SK-N-SH (cell line): ENCODE data around the gene USH1C. TPM values are rescaled to one million over a fixed set of nuclear protein-coding genes. Genes with fewer than 3 reads are reported as not detected.

ENCODE experiments used
- CTCF ChIA-PET: fragments of 300-600, 350-600 bp; formaldehyde crosslinking; extraction: SDS; loops from one replicate; lab custom pipeline; 2021; lab: Yijun Ruan, JAX
- POLR2A ChIA-PET: fragments of 350-600 bp; sonication (Branson Sonifier 250); formaldehyde crosslinking; extraction: SDS; loops from one replicate; lab custom pipeline; 2020; ENCODE audit warnings: antibody characterized with exemption, inconsistent platforms; lab: Yijun Ruan, JAX
- DNase-seq: peaks from one replicate; pipeline ENCODE4 v3.0.0; 2012
- H2AFZ ChIP-seq: fragments of 200-600 bp; sonication (generic); 2 replicates; pipeline ENCODE4 v1.8.1; 2016; ENCODE audit warnings: antibody characterized with exemption, mild to moderate bottlenecking, low read depth
- H3F3A ChIP-seq: fragments of 200-600 bp; sonication (generic); replicated peaks from 2 replicates; pipeline ENCODE3; 2016; ENCODE audit warnings: antibody characterized with exemption, mild to moderate bottlenecking; ENCODE audit not compliant: insufficient read depth
- H3K27ac ChIP-seq, 2 experiments: fragments of 200-500 bp in 1 of 2; fragments of 200-600 bp in 1 of 2; sonication (Bioruptor generic) in 1 of 2; sonication (generic), shearing (Covaris generic) in 1 of 2; 2 replicates each; pipeline versions ENCODE4 v1.5.1 to v1.6.1; 2014 to 2016; ENCODE audit warnings: low read depth in 2 of 2, inconsistent platforms in 1 of 2, low read length in 1 of 2, mild to moderate bottlenecking in 1 of 2, mixed read lengths in 1 of 2
- H3K27me3 ChIP-seq: fragments of 200-600 bp; sonication (generic), shearing (Covaris generic); 2 replicates; pipeline ENCODE4 v1.6.1; 2016; ENCODE audit warnings: mixed run types; ENCODE audit not compliant: insufficient read depth
- H3K36me3 ChIP-seq, 2 experiments: fragments of 200-500 bp in 1 of 2; fragments of 200-600 bp in 1 of 2; sonication (Bioruptor generic) in 1 of 2; sonication (generic) in 1 of 2; replicated peaks in 1 of 2; 2 replicates each; pipeline versions ENCODE3 to v1.5.1; 2014 to 2016; ENCODE audit warnings: low read length in 1 of 2, mild to moderate bottlenecking in 1 of 2; ENCODE audit not compliant: insufficient read depth in 2 of 2, control insufficient read depth in 1 of 2
- H3K4me1 ChIP-seq, 2 experiments: fragments of 200-500 bp in 1 of 2; fragments of 200-600 bp in 1 of 2; sonication (Bioruptor generic) in 1 of 2; sonication (generic), shearing (Covaris generic) in 1 of 2; 2 replicates each; pipeline versions ENCODE4 v1.5.1 to v1.6.1; 2014 to 2016; ENCODE audit warnings: low read depth in 1 of 2, low read length in 1 of 2, mixed run types in 1 of 2; ENCODE audit not compliant: insufficient read depth in 2 of 2, control insufficient read depth in 1 of 2
- H3K4me2 ChIP-seq: fragments of 200-600 bp; sonication (generic), shearing (Covaris generic); 2 replicates; pipeline ENCODE4 v1.6.1; 2017; ENCODE audit warnings: mixed run types
- H3K4me3 ChIP-seq, 2 experiments: fragments of 200-500 bp in 1 of 2; fragments of 200-600 bp in 1 of 2; sonication (Bioruptor generic) in 1 of 2; sonication (generic), shearing (Covaris generic) in 1 of 2; 2 replicates each; pipeline versions ENCODE4 v1.5.1 to v1.8.1; 2014 to 2016; ENCODE audit warnings: low read depth in 2 of 2, inconsistent platforms in 1 of 2, low read length in 1 of 2, mild to moderate bottlenecking in 1 of 2, mixed read lengths in 1 of 2, moderate library complexity in 1 of 2
- H3K79me2 ChIP-seq: fragments of 200-600 bp; sonication (generic); 2 replicates; pipeline ENCODE4 v1.8.1; 2017; ENCODE audit warnings: mild to moderate bottlenecking; ENCODE audit not compliant: insufficient read depth
- H3K9ac ChIP-seq: fragments of 200-600 bp; sonication (generic); 2 replicates; pipeline ENCODE4 v1.6.1; 2017; ENCODE audit warnings: mixed run types
- H3K9me2 ChIP-seq: fragments of 200-600 bp; sonication (generic); 2 replicates; pipeline ENCODE4 v1.6.1; 2017; ENCODE audit warnings: mixed run types
- H3K9me3 ChIP-seq: fragments of 200-600 bp; sonication (generic); 2 replicates; pipeline ENCODE4 v1.6.1; 2017; ENCODE audit warnings: mixed run types, mild to moderate bottlenecking, moderate library complexity
- H4K20me1 ChIP-seq: fragments of 200-600 bp; sonication (generic); 2 replicates; pipeline ENCODE4 v1.6.1; 2017; ENCODE audit warnings: mild to moderate bottlenecking, mixed run types; ENCODE audit not compliant: insufficient read depth
- FOSL2 ChIP-seq: IDR thresholded peaks from 2 replicates; pipeline ENCODE4 v1.4.0; 2012; ENCODE audit warnings: low read depth, mild to moderate bottlenecking, moderate library complexity, borderline replicate concordance
- FOXJ3 ChIP-seq: sonication (generic); formaldehyde crosslinking; IDR thresholded peaks from 2 replicates; pipeline ENCODE4 v1.5.1; 2020; ENCODE audit warnings: mild to moderate bottlenecking, missing genetic modification reagents
- GABPA ChIP-seq: IDR thresholded peaks from 2 replicates; pipeline ENCODE4 v1.4.0; 2012; ENCODE audit warnings: low read depth, mild to moderate bottlenecking
- JUND ChIP-seq: IDR thresholded peaks from 2 replicates; pipeline ENCODE4 v1.4.0; 2012
- MEF2A ChIP-seq: IDR thresholded peaks from 2 replicates; pipeline ENCODE4 v1.4.0; 2012; ENCODE audit warnings: low read depth, borderline replicate concordance
- NFIC ChIP-seq: IDR thresholded peaks from 2 replicates; pipeline ENCODE4 v1.4.0; 2012; ENCODE audit warnings: borderline replicate concordance
- POLR2AphosphoS5 ChIP-seq: IDR thresholded peaks from 2 replicates; pipeline ENCODE4 v1.6.1; 2012; ENCODE audit warnings: low read depth, low read length
- RAD21 ChIP-seq: IDR thresholded peaks from 2 replicates; pipeline ENCODE4 v1.6.1; 2012; ENCODE audit warnings: mild to moderate bottlenecking, low read length
- RFX5 ChIP-seq: IDR thresholded peaks from 2 replicates; pipeline ENCODE4 v1.6.1; 2012; ENCODE audit warnings: mild to moderate bottlenecking, improper control_type of control experiment, low read length
- RXRA ChIP-seq: IDR thresholded peaks from 2 replicates; pipeline ENCODE4 v1.4.0; 2012; ENCODE audit warnings: low read depth, mild to moderate bottlenecking, borderline replicate concordance
- SIN3A ChIP-seq: IDR thresholded peaks from 2 replicates; pipeline ENCODE4 v1.6.1; 2012; ENCODE audit warnings: low read depth, mild to moderate bottlenecking, low read length, moderate library complexity, borderline replicate concordance
- SMC3 ChIP-seq: IDR thresholded peaks from 2 replicates; pipeline ENCODE4 v1.6.1; 2012; ENCODE audit warnings: low read depth, low read length, improper control_type of control experiment
- TCF12 ChIP-seq: IDR thresholded peaks from 2 replicates; pipeline ENCODE4 v1.4.0; 2012
- TEAD4 ChIP-seq: IDR thresholded peaks from 2 replicates; pipeline ENCODE4 v1.4.0; 2012; ENCODE audit warnings: mild to moderate bottlenecking, borderline replicate concordance; ENCODE audit not compliant: insufficient read depth
- YY1 ChIP-seq: IDR thresholded peaks from 2 replicates; pipeline ENCODE4 v1.4.0; 2012; ENCODE audit warnings: low read depth, mild to moderate bottlenecking
- WGBS: methylation state at CpG from one replicate; pipeline ENCODE4 v1.1.6; 2017; ENCODE audit warnings: low lambda C conversion rate; 5-methylcytosine and 5-hydroxymethylcytosine counted together
- polyA plus RNA-seq, 3 experiments: library from polyadenylated mRNA; depleted of rRNA; stranded (reverse); fragments of >200 nt; gene quantifications; 2 replicates each; pipeline ENCODE4 v1.2.3, GENCODE V29; 2012
- TF ChIP-seq, protein P1 (sequence below): fragments of 200-600 bp; sonication (generic); IDR thresholded peaks from 2 replicates; pipeline ENCODE4 v1.6.1; 2017; ENCODE audit warnings: antibody characterized with exemption, mild to moderate bottlenecking, moderate library complexity
- TF ChIP-seq, protein P2 (sequence below): IDR thresholded peaks from 2 replicates; pipeline ENCODE4; 2012
- TF ChIP-seq, protein P3 (sequence below): IDR thresholded peaks from 2 replicates; pipeline ENCODE4 v1.4.0; 2012; ENCODE audit warnings: low read depth, borderline replicate concordance
- TF ChIP-seq, protein P4 (sequence below): fragments of 150-350 bp; IDR thresholded peaks from 2 replicates; pipeline ENCODE4 v1.6.1; 2017; ENCODE audit warnings: antibody characterized with exemption, low read length, low read depth, borderline replicate concordance
- TF ChIP-seq, protein P5 (sequence below): IDR thresholded peaks from 2 replicates; pipeline ENCODE4 v1.4.0; 2012; ENCODE audit warnings: low read depth

Gene USH1C
- polyA plus RNA-seq, 1 of the 3 experiments (the other 2 are of a cell fraction), result not detected

DNA sequence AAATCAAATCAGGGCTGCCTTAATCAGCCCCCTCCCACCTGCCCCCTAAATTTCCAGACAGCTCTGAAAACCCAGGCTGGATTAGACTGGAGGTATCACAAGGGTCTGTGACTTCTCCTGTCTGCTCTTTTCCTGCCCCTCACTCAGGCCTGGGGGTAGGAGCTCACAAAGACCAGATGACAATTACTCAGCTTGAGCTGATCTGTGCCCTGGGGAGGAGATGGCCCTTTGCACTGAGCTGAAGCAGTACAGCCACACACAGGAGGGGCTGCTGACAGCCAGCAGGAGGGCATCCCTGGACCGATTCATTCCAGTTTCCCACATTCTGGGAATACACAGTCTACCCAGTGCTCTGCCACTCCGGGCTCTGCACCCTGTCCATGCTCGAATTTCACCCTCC is 71.7 kb downstream of the USH1C start (continued):
- TF ChIP-seq, protein P1, sequence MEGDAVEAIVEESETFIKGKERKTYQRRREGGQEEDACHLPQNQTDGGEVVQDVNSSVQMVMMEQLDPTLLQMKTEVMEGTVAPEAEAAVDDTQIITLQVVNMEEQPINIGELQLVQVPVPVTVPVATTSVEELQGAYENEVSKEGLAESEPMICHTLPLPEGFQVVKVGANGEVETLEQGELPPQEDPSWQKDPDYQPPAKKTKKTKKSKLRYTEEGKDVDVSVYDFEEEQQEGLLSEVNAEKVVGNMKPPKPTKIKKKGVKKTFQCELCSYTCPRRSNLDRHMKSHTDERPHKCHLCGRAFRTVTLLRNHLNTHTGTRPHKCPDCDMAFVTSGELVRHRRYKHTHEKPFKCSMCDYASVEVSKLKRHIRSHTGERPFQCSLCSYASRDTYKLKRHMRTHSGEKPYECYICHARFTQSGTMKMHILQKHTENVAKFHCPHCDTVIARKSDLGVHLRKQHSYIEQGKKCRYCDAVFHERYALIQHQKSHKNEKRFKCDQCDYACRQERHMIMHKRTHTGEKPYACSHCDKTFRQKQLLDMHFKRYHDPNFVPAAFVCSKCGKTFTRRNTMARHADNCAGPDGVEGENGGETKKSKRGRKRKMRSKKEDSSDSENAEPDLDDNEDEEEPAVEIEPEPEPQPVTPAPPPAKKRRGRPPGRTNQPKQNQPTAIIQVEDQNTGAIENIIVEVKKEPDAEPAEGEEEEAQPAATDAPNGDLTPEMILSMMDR, result no peak
- TF ChIP-seq, protein P2, sequence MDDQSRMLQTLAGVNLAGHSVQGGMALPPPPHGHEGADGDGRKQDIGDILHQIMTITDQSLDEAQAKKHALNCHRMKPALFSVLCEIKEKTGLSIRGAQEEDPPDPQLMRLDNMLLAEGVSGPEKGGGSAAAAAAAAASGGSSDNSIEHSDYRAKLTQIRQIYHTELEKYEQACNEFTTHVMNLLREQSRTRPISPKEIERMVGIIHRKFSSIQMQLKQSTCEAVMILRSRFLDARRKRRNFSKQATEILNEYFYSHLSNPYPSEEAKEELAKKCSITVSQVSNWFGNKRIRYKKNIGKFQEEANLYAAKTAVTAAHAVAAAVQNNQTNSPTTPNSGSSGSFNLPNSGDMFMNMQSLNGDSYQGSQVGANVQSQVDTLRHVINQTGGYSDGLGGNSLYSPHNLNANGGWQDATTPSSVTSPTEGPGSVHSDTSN, result no peak
- no peak for TF ChIP-seq GABPA
- TF ChIP-seq, all 33 proteins: peak for 0

DNA sequence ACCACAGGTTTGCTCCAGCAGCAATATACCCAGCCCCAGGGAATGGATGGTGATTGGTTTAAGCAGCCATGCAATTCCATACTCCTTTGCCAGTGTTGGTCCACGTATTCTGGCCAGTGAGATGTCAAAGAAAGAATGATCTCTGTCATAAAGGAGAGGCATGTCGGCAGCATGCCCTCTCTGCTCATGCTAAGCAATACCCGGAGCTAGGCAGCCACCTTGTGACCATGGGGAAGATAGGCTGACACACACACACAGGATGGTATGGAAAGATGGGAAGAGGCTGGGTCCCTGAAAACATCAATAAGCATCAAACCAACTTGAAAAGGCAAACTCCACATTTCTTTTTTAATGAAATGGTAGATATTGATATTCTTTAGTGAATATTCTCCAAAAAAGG is 72.7 kb downstream of the USH1C start:
- 40% methylated on average over 3 of the region's 3 CpGs for WGBS
- DNase-seq, result no peak
- H3K4me2 ChIP-seq, result no peak overlapping the region
- ChIA-PET POLR2A (no interaction called here), CTCF (interaction anchor here (1.3 to 1.6 kb wide), 3 partner anchors 32 to 88 kb away, joined by 3 to 7 read pairs (median 5); no protein-coding TSS in a partner anchor)
- no peaks in the 10 kb centered on the region for H3K36me3 ChIP-seq
- H4K20me1 ChIP-seq, result no peaks in the 10 kb centered on the region
- H3K27ac ChIP-seq, result no peak overlapping the region
- no peak overlapping the region for H3K9ac ChIP-seq
- H3K27me3 ChIP-seq, result peaks cover 21% of the 10 kb centered on the region
- H3K4me3 ChIP-seq, result no peak overlapping the region
- no peaks in the 10 kb centered on the region for H3K9me3 ChIP-seq
- no peak for TF ChIP-seq YY1
- TF ChIP-seq RXRA, result no peak
- TF ChIP-seq TCF12, result no peak
- TF ChIP-seq FOSL2, result no peak
- TF ChIP-seq GABPA, result no peak
- no peaks in the 10 kb centered on the region for H3F3A ChIP-seq
- H3K4me1 ChIP-seq, result peaks cover 0 to 16% of the 10 kb centered on the region in 2 experiments; a peak in 1 of 4 replicates
- H3K9me2 ChIP-seq, result no peaks in the 10 kb centered on the region
- H2AFZ ChIP-seq, result no peak overlapping the region
- no peaks in the 10 kb centered on the region for H3K79me2 ChIP-seq

DNA sequence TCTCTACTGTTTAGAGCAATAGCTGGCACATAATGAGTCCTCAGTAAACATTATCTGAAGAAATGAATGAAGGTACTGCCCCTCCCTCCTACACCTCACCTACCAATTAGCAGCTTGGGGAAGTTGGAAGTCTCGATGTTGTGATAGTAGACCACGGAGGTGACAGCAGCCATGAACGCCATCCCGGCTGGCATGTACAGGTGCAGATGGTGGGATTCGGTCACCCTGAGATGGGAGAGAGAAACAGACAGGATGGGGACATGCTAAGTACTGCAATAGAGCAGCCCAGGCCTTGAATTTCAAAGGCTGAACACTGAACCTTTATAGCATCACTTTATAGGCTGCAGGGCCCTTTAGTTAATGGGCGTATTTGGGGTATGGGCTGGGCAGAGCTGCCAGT is 74.2 kb downstream of the USH1C start:
- ChIA-PET CTCF (interaction anchor here (1.0 kb wide), 2 partner anchors 80 to 86 kb away, joined by 3 to 4 read pairs; no protein-coding TSS in a partner anchor), POLR2A (no interaction called here)
- 70% methylated on average over 6 of the region's 6 CpGs for WGBS
- H3K4me2 ChIP-seq, result no peak overlapping the region
- no peaks in the 10 kb centered on the region for H3K79me2 ChIP-seq
- DNase-seq, result no peak
- H3K9me2 ChIP-seq, result no peaks in the 10 kb centered on the region
- peaks cover 6% of the 10 kb centered on the region; the same call in 1 of the 2 replicates for H3K27me3 ChIP-seq
- no peak overlapping the region for H3K27ac ChIP-seq
- H3K36me3 ChIP-seq, result no peaks in the 10 kb centered on the region
- H3K9ac ChIP-seq, result no peak overlapping the region
- H3K4me3 ChIP-seq, result no peak overlapping the region
- no peaks in the 10 kb centered on the region for H4K20me1 ChIP-seq
- H3K4me1 ChIP-seq, result peaks cover 0 to 11% of the 10 kb centered on the region in 2 experiments; a peak in 1 of 4 replicates
- H3K9me3 ChIP-seq, result no peaks in the 10 kb centered on the region
- H2AFZ ChIP-seq, result no peak overlapping the region
- no peaks in the 10 kb centered on the region for H3F3A ChIP-seq
- TF ChIP-seq FOXJ3, result no peak
- TF ChIP-seq POLR2AphosphoS5, result no peak
- TF ChIP-seq NFIC, result no peak
- TF ChIP-seq JUND, result no peak
- no peak for TF ChIP-seq SIN3A
- no peak for TF ChIP-seq RAD21
- TF ChIP-seq, protein P2, result no peak
- TF ChIP-seq, protein P3, sequence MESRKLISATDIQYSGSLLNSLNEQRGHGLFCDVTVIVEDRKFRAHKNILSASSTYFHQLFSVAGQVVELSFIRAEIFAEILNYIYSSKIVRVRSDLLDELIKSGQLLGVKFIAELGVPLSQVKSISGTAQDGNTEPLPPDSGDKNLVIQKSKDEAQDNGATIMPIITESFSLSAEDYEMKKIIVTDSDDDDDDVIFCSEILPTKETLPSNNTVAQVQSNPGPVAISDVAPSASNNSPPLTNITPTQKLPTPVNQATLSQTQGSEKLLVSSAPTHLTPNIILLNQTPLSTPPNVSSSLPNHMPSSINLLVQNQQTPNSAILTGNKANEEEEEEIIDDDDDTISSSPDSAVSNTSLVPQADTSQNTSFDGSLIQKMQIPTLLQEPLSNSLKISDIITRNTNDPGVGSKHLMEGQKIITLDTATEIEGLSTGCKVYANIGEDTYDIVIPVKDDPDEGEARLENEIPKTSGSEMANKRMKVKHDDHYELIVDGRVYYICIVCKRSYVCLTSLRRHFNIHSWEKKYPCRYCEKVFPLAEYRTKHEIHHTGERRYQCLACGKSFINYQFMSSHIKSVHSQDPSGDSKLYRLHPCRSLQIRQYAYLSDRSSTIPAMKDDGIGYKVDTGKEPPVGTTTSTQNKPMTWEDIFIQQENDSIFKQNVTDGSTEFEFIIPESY, result no peak
- TF ChIP-seq RXRA, result no peak
- TF ChIP-seq, protein P4, sequence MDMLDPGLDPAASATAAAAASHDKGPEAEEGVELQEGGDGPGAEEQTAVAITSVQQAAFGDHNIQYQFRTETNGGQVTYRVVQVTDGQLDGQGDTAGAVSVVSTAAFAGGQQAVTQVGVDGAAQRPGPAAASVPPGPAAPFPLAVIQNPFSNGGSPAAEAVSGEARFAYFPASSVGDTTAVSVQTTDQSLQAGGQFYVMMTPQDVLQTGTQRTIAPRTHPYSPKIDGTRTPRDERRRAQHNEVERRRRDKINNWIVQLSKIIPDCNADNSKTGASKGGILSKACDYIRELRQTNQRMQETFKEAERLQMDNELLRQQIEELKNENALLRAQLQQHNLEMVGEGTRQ, result no peak
- TF ChIP-seq, protein P5, sequence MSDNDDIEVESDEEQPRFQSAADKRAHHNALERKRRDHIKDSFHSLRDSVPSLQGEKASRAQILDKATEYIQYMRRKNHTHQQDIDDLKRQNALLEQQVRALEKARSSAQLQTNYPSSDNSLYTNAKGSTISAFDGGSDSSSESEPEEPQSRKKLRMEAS, result no peak
- TF ChIP-seq TEAD4, result no peak
- no peak for TF ChIP-seq RFX5
- TF ChIP-seq SMC3, result no peak
- no peak for TF ChIP-seq MEF2A
- TF ChIP-seq TCF12, result no peak
